Neural progenitor cell (in vitro differentiated cells): ENCODE results near the gene TBC1D13.

Experiments
- EZH2 ChIP-seq: fragments of 200-600 bp; sonication (generic); IDR thresholded peaks from 2 replicates; pipeline ENCODE4 v1.6.1; 2017; ENCODE audit warnings: antibody characterized with exemption, mild to moderate bottlenecking, moderate library complexity
- TF ChIP-seq, protein P1 (sequence below): fragments of 200-600 bp; sonication (generic); IDR thresholded peaks from 2 replicates; pipeline ENCODE4 v1.5.1; 2017; ENCODE audit warnings: antibody characterized with exemption, mild to moderate bottlenecking

DNA sequence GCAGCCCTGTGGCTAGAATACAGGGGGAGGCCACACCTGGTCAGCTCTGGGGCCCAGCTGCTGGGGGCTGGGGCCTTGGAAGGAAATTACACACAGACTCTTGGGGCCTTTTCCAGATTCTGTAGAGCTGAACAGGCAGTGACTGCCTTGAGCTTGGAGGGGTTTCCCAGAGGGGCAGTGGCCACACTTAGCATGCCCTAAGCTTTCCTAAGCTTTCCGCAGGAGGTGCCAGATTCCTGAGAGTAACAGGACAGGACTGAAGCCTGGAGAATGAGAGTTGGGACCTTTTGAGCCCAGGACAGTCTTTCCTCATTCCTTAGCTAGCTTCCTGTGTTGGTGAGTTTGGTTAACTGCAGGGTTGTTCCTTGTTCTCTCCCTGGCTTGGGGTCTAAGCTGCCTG is 1.4 kb downstream of the TBC1D13 start:
- TF ChIP-seq, protein P1, sequence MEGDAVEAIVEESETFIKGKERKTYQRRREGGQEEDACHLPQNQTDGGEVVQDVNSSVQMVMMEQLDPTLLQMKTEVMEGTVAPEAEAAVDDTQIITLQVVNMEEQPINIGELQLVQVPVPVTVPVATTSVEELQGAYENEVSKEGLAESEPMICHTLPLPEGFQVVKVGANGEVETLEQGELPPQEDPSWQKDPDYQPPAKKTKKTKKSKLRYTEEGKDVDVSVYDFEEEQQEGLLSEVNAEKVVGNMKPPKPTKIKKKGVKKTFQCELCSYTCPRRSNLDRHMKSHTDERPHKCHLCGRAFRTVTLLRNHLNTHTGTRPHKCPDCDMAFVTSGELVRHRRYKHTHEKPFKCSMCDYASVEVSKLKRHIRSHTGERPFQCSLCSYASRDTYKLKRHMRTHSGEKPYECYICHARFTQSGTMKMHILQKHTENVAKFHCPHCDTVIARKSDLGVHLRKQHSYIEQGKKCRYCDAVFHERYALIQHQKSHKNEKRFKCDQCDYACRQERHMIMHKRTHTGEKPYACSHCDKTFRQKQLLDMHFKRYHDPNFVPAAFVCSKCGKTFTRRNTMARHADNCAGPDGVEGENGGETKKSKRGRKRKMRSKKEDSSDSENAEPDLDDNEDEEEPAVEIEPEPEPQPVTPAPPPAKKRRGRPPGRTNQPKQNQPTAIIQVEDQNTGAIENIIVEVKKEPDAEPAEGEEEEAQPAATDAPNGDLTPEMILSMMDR = no peak
- TF ChIP-seq EZH2 = no peak
